ENCODE measurements around the gene RPL19.

The RPL19 gene

DNA sequence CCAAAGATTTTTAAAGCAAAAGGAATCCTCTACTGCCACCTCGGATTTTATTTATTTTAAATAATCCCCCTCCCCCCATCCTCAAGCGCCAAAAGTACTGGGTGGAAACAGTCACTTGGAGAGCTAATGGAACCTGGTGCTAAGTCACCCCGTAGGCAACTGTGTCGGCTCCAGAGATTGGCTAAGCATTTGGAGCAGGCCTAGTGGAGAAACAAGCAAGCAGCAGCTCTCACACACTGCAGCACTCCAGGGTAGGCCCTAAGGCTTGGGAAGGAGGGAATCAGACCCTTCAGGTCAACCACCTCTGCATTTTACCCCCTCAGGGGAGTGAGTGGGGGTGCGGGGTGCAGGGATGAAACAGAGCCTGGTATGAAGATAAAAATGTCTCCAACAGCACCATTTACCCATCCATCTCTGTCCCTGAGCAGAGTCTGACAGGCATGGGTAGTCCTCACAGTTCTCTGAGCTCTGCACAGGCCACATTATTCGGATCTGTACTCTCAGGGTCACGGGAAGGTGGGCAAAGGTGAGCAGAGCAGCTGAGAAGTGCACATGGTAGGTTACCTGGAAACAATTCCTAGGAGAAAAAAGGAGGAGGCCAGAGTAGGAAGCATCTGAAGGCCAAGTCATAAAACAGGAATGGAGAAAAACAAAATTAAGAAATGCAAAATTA is 52.8 kb downstream of the RPL19 start:
- DNase-seq, result no peak
